ENCODE data around the gene ZBP1.

The ZBP1 gene

DNA sequence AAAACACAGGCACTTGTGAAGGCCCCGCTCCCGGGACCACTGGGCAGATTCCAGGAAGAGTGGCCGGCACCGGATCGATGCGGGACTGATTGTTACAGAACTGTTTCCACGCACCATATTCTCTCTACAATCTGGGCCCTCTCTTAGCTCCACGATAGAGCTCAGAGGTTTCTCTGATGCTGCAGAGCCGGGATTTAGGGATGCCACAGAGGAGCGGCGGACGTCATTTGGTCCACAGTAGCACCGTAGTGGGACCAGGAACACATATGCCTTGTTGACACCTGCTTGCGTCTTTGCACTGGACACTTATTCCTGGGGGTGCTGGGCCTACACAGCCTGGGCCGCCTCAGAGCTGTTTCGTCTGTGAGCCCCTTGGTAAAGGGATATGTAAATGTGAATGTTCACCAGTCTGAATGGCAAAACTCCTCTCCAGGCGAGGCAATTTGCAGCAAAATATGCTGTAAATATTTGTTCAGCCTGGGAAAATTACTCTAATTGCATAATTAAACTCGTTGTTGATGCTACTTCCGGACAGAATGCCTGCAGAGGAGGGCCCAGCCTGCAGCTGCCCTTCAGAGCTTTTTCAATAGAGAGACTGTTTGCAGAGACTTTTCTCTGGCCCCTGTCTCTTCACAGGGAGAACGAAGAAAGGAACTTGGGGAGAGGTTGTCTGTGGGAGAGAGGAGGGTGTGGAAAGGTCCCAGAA, 49.9 kb downstream of the ZBP1 start:
- no peak for DNase-seq (ENCODE audit: low read depth)

DNA sequence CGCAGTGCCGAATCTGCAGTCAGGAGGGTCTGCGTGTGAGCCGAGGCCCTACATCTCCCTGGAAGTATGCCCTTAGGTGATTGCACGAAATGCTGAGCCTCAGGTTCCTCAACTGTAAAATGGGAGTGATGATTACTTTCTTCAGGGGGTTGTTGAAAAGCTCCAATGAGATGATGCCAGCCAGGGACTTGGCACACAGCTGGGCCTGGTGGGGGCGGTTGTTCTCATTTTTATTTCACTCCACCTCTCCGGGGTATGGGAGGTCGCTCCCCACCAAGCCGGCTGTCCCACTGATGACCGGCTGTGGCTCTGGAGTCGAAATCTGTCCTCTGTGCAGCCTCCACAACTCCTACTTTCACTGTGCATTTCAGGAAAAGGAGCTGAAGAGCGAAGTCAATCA, 51.3 kb downstream of the ZBP1 start:
- DNase-seq (ENCODE audit: low read depth), result no peak

DNA sequence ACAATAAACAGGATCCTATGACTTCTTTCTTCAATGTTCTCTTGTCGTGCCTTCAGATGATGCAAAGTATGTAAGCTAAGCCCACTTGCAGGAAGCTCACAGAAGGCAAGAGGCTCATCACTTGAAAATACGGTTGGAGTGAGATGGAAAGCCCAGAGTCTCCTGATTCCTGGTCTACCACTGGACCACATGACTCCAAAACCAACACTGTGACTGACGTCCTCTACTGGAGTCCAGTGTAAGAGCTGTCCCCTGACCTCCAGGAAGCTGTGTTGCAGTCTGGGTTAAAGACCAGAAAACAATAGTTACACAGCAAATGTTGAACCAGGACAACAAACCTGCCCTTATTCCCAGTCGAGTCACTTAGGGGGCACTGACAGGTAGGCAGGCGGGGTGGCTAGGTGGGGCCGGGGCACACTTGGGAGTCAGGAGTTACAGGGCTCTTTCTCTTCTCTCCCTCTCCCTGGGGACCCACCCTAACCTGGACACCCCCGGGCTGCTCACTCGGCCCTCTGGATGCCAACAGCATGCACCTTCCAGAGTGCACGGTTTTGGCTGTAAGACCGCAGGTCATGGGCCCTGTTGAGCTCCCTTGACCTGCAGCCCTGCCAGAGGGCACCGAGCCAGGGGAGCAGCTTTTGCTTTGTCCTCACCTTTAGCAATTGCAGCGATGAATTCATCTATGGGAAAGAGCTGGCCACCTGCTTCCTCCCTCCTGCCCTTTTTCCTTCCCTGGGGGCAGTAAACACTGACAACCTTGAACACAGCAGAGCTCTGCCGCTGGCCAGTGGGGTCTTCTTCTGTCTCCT, 51.9 kb downstream of the ZBP1 start:
- no peak for DNase-seq (ENCODE audit: low read depth)

DNA sequence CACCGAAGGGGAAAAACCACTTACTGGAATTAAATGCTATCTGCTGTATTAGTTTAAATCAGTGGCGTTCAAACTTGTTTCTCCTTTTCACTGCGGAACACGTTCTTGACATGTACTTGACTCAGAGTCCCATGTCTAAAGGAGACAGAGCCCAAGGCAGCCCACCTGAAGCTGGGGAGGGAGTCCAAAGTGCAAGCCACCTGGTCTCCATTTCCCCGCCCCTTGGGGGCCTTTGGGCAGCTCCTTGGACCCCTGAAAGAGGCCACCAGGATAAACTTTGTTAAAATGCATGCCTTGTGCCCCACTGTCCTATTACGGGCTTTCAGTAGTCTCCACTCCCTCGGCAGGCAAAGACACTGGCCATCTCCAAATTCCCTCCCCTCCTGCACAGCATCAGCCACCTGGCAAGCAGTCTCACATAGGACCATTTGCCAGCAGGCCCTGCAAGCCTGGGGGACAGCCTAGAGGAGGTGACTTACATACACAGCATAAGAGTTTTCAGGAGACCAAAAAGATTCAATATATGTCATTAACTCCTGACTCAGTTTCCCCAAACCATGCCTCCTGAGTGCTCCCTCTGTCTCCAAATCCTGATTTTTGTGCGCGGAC, 52.7 kb downstream of the ZBP1 start:
- DNase-seq (ENCODE audit: low read depth), result no peak

DNA sequence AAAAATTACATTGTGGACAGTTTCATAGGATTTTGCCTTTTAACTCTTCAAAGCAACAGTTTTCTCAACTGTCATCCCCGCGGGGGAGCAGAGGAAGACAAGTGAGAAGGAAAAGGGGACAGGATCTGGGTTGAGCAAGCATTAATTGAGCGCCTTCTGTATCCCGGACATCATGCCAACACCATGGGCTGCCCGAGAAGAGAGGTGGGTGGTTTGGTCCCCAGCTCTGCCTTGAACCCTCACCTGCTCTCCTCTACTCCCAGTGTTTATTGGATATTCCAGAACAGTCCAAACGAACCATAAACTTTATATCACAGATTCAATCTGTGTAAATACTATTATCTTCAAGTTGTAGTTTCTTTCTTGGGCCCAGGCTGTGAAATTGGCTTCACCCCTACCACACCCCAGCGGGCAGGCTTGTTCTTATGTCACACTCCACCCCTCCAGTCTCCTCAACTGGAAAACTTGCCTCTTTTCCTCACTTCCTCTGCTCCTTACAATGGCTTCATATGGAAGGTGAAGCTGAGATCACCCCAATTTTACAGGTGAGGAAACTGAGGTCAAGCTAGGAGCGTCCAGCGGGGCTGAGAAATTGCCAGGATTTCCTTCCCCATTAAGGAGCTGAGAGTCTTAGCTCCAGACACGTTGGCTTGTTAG, 53.3 kb downstream of the ZBP1 start:
- DNase-seq (ENCODE audit: low read depth), result no peak

DNA sequence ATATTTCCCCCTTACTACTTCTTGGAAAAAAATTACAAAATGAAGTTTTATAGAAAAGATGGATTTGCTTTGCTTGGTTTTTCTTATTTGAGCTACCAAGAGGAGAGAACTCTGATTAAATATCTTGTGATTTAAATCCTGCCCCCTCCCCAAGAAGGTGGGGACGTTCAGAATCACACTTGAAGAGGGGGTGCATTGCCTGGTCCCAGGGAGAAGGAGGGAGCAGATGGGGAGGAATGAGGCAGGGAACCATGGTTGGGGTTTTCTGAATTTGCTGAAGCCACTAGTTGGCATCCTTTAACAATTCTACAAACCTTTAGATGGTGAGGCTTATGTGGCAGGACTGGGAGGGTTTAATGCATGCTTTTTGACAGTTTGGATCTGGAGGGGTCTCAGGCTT, 53.8 kb downstream of the ZBP1 start:
- DNase-seq (ENCODE audit: low read depth), result no peak

DNA sequence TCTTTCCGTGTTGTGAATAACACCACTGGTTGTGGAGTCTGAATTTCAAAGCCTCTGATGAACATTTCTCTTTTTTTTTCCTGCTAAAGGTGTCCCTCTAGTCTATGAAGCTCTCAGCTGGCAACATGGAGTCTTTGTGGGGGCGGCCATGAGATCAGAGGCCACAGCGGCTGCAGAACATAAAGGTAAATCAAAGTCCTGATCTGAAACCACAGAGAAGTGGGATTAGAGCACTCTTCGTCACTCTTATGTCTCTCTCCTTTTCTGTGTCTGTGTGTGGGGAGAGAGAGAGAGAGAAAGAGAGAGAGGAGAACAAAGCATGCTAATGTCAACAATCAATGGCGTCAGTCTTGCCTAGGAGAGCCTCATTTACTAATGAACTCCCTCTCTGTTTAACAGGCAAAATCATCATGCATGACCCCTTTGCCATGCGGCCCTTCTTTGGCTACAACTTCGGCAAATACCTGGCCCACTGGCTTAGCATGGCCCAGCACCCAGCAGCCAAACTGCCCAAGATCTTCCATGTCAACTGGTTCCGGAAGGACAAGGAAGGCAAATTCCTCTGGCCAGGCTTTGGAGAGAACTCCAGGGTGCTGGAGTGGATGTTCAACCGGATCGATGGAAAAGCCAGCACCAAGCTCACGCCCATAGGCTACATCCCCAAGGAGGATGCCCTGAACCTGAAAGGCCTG, 55.1 kb downstream of the ZBP1 start:
- no peak for DNase-seq (ENCODE audit: low read depth)

DNA sequence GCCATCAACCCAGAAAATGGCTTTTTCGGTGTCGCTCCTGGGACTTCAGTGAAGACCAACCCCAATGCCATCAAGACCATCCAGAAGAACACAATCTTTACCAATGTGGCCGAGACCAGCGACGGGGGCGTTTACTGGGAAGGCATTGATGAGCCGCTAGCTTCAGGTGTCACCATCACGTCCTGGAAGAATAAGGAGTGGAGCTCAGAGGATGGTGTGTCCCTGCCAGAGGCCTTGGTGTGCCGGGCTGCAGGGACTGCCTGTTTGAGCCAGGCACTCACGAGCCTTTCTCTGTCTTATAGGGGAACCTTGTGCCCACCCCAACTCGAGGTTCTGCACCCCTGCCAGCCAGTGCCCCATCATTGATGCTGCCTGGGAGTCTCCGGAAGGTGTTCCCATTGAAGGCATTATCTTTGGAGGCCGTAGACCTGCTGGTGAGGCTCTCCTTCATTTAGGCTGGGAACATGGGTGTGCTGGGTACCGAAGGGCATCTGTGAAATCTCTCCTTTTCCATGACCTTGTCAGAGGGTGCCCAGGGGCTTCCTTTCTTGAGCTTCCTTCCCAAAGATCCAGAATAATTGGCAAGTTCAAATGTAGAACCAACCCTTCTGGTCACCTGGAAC, 55.9 kb downstream of the ZBP1 start:
- no peak for DNase-seq (ENCODE audit: low read depth)

DNA sequence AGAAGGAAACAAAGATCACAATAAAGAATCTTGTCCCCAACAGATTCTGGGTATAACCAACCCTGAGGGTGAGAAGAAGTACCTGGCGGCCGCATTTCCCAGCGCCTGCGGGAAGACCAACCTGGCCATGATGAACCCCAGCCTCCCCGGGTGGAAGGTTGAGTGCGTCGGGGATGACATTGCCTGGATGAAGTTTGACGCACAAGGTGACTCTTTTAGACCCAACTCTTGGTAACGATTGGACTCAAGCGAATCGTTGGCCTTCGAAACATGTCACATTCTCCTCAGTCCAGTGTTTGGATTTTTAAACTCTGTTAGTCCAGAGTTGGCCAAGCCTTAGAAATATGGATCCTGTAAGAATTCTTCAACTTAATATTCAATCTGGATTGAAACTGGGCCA, 56.7 kb downstream of the ZBP1 start:
- no peak for DNase-seq (ENCODE audit: low read depth)

DNA sequence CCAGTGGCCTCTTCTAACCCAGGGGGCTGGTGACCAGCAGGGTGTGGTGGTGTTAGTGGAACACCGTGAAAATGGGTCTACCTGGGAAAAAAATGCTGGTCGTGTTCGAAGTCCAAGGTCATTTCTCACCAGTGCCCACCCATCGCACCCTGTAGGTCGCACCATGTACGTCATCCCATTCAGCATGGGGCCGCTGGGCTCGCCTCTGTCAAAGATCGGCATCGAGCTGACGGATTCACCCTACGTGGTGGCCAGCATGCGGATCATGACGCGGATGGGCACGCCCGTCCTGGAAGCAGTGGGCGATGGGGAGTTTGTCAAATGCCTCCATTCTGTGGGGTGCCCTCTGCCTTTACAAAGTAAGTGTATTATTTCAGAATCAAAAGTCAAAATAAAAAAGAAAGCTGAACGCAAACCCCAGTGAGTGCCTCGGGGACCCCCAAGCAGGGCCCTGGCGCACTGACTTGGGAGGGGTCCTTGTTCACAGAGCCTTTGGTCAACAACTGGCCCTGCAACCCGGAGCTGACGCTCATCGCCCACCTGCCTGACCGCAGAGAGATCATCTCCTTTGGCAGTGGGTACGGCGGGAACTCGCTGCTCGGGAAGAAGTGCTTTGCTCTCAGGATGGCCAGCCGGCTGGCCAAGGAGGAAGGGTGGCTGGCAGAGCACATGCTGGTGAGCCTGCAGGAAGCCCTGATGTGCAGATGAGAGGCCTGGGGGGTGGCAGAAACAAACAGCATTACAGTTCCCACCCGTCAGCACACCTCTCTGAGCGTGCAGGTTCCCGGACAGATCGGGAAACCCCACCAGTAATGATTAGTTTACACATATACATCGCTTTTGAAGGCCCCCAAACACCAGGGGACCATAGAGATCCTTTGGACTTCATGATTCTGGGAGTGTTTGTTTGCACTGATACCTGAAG, 57.4 kb downstream of the ZBP1 start:
- no peak for DNase-seq (ENCODE audit: low read depth)

DNA sequence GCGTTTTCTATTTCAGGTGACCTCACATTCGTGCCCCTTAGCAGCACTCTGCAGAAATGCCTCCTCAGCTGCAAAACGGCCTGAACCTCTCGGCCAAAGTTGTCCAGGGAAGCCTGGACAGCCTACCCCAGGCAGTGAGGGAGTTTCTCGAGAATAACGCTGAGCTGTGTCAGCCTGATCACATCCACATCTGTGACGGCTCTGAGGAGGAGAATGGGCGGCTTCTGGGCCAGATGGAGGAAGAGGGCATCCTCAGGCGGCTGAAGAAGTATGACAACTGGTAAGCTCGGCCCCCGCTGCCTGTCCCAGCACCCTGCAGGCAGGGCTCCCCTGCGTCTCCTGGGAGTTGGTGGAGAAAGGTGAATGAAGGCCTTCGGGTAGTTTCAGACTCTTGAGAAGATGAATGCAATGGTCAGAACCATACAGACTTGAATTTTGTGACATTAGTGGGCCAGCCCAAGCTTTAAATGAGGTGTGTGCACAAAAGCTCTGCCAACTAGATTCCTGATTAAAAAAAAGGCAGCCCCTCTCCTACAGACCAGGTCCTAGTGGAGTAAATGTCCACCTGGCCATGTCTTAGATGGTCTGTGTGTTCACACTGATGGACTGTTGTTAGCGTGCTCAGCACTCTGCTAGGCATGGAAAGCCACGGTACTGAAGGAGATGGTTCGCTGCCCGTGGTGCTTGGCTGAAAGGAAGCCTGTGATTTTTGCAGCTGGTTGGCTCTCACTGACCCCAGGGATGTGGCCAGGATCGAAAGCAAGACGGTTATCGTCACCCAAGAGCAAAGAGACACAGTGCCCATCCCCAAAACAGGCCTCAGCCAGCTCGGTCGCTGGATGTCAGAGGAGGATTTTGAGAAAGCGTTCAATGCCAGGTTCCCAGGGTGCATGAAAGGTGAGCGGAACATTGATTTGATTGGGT, 58.6 kb downstream of the ZBP1 start:
- no peak for DNase-seq (ENCODE audit: low read depth)

DNA sequence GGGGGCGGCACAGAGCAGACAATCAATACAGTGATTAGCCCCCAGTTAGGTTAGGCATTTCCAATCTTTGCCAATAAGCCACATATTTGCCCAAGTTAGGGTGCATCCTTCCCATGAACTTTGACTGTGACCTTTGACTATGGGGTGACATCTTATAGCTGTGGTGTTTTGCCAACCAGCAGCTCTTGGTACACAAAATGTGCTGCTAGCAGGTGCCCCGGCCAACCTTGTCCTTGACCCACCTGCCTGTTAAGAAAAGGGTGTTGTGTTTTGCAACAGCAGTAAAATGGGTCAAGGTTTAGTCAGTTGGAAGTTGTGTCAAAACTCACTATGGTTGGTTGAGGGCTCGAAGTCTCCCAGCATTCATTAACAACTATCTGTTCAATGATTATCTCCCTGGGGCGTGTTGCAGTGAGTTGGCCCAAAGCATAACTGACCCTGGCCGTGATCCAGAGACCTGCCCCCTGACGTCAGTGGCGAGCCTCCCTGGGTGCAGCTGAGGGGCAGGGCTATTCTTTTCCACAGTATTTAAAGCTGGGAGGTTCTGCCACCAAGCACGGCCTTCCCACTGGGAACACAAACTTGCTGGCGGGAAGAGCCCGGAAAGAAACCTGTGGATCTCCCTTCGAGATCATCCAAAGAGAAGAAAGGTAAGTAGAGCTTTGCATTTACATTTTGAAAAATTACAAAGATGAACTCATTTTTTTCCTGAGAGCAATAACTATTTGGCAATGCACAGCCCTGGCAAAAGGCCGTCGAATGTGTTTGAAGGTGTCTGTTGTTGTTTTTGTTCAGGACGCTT, 59.5 kb downstream of the ZBP1 start, which contains the start of gene PCK1:
Gene PCK1, plus strand, starts transcription at position 557 of the 802 bp plus-strand sequence. CDS start 302 bp downstream, outside the sequence.
- no peak for DNase-seq (ENCODE audit: low read depth)

DNA sequence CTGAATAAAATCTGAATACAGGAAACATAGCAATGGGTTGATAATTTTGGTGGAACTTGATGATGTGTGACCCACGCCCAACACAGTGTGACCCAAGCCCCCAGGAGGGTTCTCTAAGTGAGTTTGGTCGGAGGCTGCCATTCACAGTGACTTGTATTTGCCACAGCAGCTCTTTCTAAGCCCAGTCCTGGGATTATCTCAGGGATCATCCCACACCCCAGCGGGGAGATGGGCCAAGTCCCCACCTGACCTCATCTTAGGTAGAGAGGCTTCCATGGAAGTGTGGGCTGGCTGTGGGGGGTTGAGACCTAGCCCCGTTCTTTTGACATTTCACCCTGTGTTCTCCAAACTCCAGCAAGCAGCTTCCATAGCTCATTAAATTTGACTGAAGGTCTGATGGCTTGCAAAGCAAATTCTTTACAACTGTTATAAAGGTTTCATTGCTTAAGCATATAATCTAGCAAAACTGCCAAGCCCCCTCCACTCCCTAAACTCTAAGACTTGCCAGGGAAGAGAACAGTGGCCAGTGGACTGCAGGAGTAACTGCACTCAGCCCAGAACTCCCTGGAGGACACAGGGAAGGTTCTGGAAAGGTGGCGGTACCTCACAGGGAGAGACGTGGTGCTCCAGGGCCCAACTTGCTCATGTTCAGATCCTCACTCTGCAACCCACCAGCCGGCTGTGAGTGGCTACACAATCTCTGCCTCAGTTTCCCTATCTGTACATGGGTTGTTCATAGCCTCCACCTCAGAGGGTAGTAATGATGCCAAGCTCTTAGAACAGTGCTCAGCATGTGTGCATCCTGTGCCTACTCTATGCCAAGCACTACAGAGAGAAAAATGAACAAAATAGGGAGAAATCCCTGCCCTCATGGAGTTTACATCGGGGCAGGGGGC, 60.3 kb downstream of the ZBP1 start:
- DNase-seq (ENCODE audit: low read depth), result no peak

DNA sequence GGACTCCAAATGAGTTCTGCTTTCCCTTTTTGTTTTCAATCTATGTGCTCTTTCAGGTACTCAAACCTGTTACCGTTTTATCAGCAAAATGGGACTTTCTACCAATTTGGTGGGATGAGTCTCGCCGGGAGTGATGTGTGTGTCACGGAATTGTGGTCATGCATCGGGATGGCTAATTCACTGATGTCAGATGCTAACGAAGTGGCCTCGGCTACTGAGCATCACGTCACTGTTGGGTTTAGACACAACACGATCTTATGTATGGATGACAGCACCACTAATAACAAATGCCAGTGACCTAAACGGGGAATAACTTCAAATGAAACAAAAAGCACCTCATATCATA, 61.0 kb downstream of the ZBP1 start:
- DNase-seq (ENCODE audit: low read depth), result no peak

DNA sequence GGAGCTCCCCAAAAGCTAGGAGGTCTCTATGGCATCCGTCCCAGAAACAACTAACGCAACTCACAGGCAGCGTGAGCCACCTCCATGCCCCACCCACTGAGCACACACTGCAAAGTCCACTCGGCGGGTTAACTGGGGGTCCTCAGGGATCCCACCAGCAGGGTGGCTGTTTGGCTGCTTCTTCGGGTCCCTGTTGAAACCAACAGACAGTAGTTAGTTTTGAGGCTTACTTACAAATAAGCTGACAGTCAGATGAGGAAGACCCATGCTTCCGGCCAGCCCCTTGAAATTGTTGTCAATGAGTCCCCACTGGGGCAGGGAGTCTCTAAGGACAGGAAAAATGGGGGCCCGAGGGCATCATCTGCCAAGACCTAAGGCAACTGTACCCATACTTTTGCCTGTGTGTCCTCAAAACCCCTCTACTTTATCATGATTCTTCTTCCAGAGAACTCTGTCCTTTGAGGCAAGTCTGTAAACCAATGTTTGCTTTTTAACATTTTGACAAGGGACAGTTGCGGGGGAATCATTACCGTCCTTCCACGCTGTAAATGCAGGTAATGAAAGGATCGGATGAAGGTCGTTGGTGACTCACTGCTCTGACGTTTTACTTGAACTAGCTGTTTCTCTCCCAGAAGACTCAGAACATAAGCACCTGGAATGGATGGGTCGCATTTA, 61.5 kb downstream of the ZBP1 start:
- no peak for DNase-seq (ENCODE audit: low read depth)

DNA sequence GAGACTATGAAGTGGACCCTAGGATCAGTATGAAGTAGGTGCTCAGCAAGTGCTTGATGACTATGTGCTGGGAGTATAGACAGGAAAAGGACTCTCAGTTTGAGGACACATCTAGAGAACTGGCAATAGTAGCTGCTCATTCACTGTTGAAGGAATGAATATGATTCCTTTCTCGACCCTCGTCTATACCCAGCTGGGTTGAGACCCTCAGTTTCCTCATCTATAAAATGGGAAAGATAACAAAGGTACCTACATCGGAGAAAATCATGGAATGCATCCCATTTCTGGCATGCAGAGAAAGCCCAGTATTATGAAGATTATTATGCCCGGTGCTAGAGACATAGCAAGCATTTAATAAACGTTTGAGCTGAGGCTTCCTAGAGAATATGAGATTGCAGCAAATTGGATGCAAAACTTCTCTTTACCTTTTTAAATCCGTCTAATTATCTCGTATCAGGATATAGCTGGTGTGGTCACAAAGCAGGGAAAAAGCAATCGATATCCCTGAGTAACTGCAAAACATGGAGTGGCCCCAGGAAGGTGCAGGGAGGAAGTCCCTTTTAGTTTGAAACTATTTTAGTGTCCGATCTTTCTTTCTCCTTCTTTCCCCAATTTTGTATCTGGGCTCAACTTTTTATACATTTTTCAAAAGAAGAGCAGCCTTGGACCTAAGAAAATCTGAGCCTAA, 62.2 kb downstream of the ZBP1 start:
- DNase-seq (ENCODE audit: low read depth), result no peak

DNA sequence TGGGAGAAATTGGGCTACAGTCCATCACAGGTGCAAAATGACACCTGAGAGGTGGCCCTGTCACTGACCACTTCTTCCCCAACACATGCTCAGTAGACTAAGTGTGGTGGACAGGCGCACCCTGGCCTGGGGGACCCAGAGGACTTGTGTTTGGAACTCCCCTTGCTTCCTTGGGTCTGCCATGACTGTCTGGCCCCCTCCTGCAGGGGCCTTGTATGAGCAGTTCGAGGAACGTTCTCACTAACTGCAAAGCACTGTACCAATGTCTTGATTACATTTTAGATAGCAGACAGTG, 63.3 kb downstream of the ZBP1 start:
- DNase-seq (ENCODE audit: low read depth), result no peak
